WTC11 (cell line): Measurements from ENCODE around the gene CACNA2D1. TPM values are rescaled to one million over a fixed set of nuclear protein-coding genes. Genes with fewer than 3 reads are reported as not detected.

Source experiments
- ATAC-seq: fragments of 200-7000 bp; cut with Tn5 transposase; 2 replicates; pipeline ENCODE4 v1.10.0; 2021; ENCODE audit warnings: mild to moderate bottlenecking, moderate library complexity
- CTCF ChIA-PET: fragments of 300-600 bp; sonication (Branson Sonifier 250); formaldehyde crosslinking; loops from one replicate; lab custom pipeline; 2021; ENCODE audit warnings: antibody characterized with exemption; lab: Charles Lee
- POLR2A ChIA-PET: fragments of 350-600 bp; sonication (Branson Sonifier 250); formaldehyde crosslinking; loops from one replicate; lab custom pipeline; 2021; ENCODE audit warnings: antibody characterized with exemption; lab: Charles Lee
- DNase-seq: peaks from one replicate; pipeline ENCODE4 v3.0.0; 2021; ENCODE audit warnings: low spot score
- H3K27ac Mint-ChIP-seq: 2 replicates; pipeline ENCODE4 v1.8.0; 2021; ENCODE audit warnings: mixed read lengths
- H3K27me3 Mint-ChIP-seq: 2 replicates; pipeline ENCODE4 v1.8.0; 2021; ENCODE audit warnings: low read depth, mild to moderate bottlenecking, moderate library complexity, mixed read lengths
- H3K36me3 Mint-ChIP-seq: 2 replicates; pipeline ENCODE4 v1.8.0; 2021; ENCODE audit warnings: mixed read lengths
- H3K4me1 Mint-ChIP-seq: 2 replicates; pipeline ENCODE4 v1.8.0; 2022; ENCODE audit warnings: mixed read lengths
- H3K4me3 Mint-ChIP-seq: 2 replicates; pipeline ENCODE4 v1.8.0; 2021; ENCODE audit warnings: mild to moderate bottlenecking, moderate library complexity, mixed read lengths
- H3K9me3 Mint-ChIP-seq: 2 replicates; pipeline ENCODE4 v1.8.0; 2021; ENCODE audit warnings: mixed read lengths
- CREB1 ChIP-seq: sonication (generic); formaldehyde crosslinking; IDR thresholded peaks from 2 replicates; pipeline ENCODE4 v1.8.0; 2023; ENCODE audit warnings: mild to moderate bottlenecking, missing genetic modification reagents
- EMX1 ChIP-seq: fragments of 250-450 bp; sonication (Bioruptor Pico); IDR thresholded peaks from 2 replicates; pipeline ENCODE4 v1.8.0; 2021; ENCODE audit warnings: mild to moderate bottlenecking
- FOXJ3 ChIP-seq: sonication (generic); formaldehyde crosslinking; IDR thresholded peaks from 2 replicates; pipeline ENCODE4 v1.9.0; 2021; ENCODE audit warnings: missing genetic modification reagents, mild to moderate bottlenecking, borderline replicate concordance
- GABPB1 ChIP-seq: sonication (generic); formaldehyde crosslinking; IDR thresholded peaks from 2 replicates; pipeline ENCODE4 v1.8.1; 2023; ENCODE audit warnings: mild to moderate bottlenecking, missing genetic modification reagents
- JUN ChIP-seq: sonication (generic); formaldehyde crosslinking; IDR thresholded peaks from 2 replicates; pipeline ENCODE4 v1.8.0; 2023; ENCODE audit warnings: mild to moderate bottlenecking, missing genetic modification reagents
- KAT7 ChIP-seq: sonication (generic); formaldehyde crosslinking; IDR thresholded peaks from 2 replicates; pipeline ENCODE4 v1.8.1; 2023; ENCODE audit warnings: missing genetic modification reagents, mild to moderate bottlenecking, borderline replicate concordance
- NFE2L1 ChIP-seq: sonication (generic); formaldehyde crosslinking; IDR thresholded peaks from 2 replicates; pipeline ENCODE4 v1.8.1; 2023; ENCODE audit warnings: missing genetic modification reagents
- NR2C2 ChIP-seq: sonication (generic); formaldehyde crosslinking; IDR thresholded peaks from 2 replicates; pipeline ENCODE4 v1.8.0; 2022; ENCODE audit warnings: mild to moderate bottlenecking, missing genetic modification reagents
- SOX15 ChIP-seq: fragments of 250-450 bp; sonication (Bioruptor Pico); IDR thresholded peaks from 2 replicates; pipeline ENCODE4 v1.9.0; 2021; ENCODE audit warnings: mild to moderate bottlenecking
- TEAD4 ChIP-seq: sonication (generic); formaldehyde crosslinking; IDR thresholded peaks from 2 replicates; pipeline ENCODE4 v1.8.0; 2022; ENCODE audit warnings: mild to moderate bottlenecking, missing genetic modification reagents
- ZNF121 ChIP-seq: sonication (generic); formaldehyde crosslinking; IDR thresholded peaks from 2 replicates; pipeline ENCODE4 v1.8.0; 2023; ENCODE audit warnings: missing genetic modification reagents
- ZNF219 ChIP-seq: sonication (generic); formaldehyde crosslinking; IDR thresholded peaks from 2 replicates; pipeline ENCODE4 v1.8.0; 2023; ENCODE audit warnings: missing genetic modification reagents, mild to moderate bottlenecking, borderline replicate concordance
- ZNF232 ChIP-seq: sonication (generic); formaldehyde crosslinking; IDR thresholded peaks from 2 replicates; pipeline ENCODE4 v1.8.0; 2022; ENCODE audit warnings: mild to moderate bottlenecking, missing genetic modification reagents
- ZNF317 ChIP-seq: sonication (generic); formaldehyde crosslinking; IDR thresholded peaks from 2 replicates; pipeline ENCODE4 v1.8.1; 2023; ENCODE audit warnings: low read depth, mild to moderate bottlenecking, moderate library complexity, missing genetic modification reagents, borderline replicate concordance
- total RNA-seq: library from RNA; stranded (reverse); gene quantifications from 3 replicates; pipeline ENCODE4 v1.2.3, GENCODE V29; 2021
- TF ChIP-seq, protein P1 (sequence below): sonication (generic); formaldehyde crosslinking; IDR thresholded peaks from 2 replicates; pipeline ENCODE4 v1.8.0; 2022; ENCODE audit warnings: mild to moderate bottlenecking, missing genetic modification reagents
- TF ChIP-seq, protein P2 (sequence below): sonication (generic); formaldehyde crosslinking; IDR thresholded peaks from 2 replicates; pipeline ENCODE4 v1.8.1; 2023; ENCODE audit warnings: mild to moderate bottlenecking, moderate library complexity, missing genetic modification reagents
- TF ChIP-seq, protein P3 (sequence below): fragments of 250-450 bp; sonication (Bioruptor Pico); conservative IDR thresholded peaks from 2 replicates; pipeline ENCODE4 v1.9.0; 2021; ENCODE audit warnings: mild to moderate bottlenecking

Gene CACNA2D1
- total RNA-seq, 1 experiment from 2014 or later, result 33.3 TPM

DNA sequence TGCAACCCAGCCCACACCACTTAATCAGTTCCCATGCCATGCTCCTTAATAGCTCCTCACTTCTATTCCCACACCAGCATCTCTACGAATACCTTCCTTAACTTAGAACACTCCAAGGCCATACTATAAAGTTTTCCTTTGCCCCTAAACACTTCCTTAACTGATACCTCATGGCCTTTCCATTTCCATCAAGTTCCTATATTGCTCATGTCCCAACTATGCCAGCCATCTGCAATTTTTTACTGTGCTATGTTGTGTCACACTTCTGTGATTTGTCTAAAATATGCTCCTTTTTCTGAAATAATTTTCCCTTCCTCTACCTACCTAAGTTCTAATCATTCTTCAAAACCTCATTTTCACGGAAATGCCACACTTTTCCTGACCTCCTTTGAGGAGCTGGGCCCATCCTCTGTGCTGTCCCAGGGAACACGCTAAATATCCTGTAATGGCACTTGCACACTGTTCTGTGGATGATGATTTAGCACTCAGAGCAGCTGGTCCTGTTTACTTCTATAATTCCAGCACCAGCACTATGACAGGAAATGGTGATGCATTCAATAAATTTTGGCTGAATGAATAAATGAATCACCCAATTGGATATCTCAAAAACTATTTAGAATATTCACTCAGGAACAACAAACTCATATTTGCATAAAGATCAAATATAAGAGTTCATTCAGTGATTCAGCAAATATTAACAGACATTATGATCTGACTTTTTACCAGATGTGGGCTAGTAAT lies 407.3 kb downstream of the CACNA2D1 start:
- Mint-ChIP-seq H3K4me1 (peaks cover 17% of the 10 kb centered on the region), H3K27ac (no peak overlapping the region), H3K4me3 (no peak overlapping the region), H3K36me3 (no peaks in the 10 kb centered on the region), H3K9me3 (no peaks in the 10 kb centered on the region), H3K27me3 (no peaks in the 10 kb centered on the region)
- ChIA-PET CTCF (no interaction called here), POLR2A (no interaction called here)
- TF ChIP-seq ZNF121, result no peak
- no peak for TF ChIP-seq FOXJ3 (CRISPR knock-in tag)
- TF ChIP-seq KAT7 (CRISPR knock-in tag), result no peak
- TF ChIP-seq NR2C2, result no peak
- TF ChIP-seq ZNF232 (CRISPR knock-in tag), result no peak
- no peak for TF ChIP-seq ZNF219 (CRISPR knock-in tag)
- TF ChIP-seq ZNF317, result no peak
- TF ChIP-seq, protein P1, sequence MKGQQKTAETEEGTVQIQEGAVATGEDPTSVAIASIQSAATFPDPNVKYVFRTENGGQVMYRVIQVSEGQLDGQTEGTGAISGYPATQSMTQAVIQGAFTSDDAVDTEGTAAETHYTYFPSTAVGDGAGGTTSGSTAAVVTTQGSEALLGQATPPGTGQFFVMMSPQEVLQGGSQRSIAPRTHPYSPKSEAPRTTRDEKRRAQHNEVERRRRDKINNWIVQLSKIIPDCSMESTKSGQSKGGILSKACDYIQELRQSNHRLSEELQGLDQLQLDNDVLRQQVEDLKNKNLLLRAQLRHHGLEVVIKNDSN (CRISPR knock-in tag), result no peak
- ATAC-seq, result no peak
- DNase-seq, result no peak

DNA sequence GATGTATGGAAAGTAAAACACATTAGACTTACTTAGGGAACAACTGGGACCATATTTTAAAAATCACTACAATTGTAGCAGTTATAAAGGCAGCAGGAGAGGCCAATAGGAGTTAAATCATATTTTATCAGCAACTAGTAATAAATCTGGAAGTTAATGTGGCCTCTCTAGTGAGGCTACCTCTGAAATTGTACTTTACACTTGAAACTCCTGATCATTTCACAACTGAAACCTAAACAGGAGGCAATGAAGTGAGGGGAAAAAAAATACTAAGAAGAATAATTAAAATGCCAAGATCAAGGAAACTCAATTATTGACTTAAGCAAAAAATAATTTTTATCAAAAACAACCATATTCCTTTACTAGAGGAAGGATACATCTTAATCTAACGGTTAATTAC lies 408.1 kb downstream of the CACNA2D1 start:
- H3K36me3 Mint-ChIP-seq, result no peaks in the 10 kb centered on the region
- no peak overlapping the region for H3K4me3 Mint-ChIP-seq
- POLR2A ChIA-PET, result no interaction called here
- DNase-seq (no peak), ATAC-seq (no peak)
- TF ChIP-seq, protein P2, sequence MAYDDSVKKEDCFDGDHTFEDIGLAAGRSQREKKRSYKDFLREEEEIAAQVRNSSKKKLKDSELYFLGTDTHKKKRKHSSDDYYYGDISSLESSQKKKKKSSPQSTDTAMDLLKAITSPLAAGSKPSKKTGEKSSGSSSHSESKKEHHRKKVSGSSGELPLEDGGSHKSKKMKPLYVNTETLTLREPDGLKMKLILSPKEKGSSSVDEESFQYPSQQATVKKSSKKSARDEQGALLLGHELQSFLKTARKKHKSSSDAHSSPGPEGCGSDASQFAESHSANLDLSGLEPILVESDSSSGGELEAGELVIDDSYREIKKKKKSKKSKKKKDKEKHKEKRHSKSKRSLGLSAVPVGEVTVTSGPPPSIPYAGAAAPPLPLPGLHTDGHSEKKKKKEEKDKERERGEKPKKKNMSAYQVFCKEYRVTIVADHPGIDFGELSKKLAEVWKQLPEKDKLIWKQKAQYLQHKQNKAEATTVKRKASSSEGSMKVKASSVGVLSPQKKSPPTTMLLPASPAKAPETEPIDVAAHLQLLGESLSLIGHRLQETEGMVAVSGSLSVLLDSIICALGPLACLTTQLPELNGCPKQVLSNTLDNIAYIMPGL (CRISPR knock-in tag), result no peak
- TF ChIP-seq ZNF121, result no peak
- H3K9me3 Mint-ChIP-seq, result no peaks in the 10 kb centered on the region
- H3K27ac Mint-ChIP-seq, result no peak overlapping the region
- CTCF ChIA-PET, result no interaction called here
- H3K4me1 Mint-ChIP-seq, result peaks cover 12% of the 10 kb centered on the region
- H3K27me3 Mint-ChIP-seq, result no peaks in the 10 kb centered on the region

DNA sequence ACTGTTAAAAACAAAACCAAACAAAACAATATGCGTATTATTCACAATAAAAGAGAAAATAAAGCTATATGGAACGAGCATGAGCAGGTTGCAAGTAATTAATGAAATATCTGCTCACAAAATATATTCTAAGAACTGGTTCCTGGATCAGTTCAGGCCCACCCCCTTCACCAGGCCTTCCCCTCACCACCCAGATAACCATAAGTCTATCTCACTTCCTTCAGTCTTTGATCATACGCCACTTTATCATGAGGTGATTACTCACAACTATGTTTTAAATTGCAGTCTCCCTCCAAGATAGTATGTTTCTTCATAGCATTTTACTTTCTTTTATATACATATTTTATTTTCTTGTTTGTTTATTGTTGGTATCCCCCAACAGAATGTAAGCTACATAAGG lies 410.7 kb downstream of the CACNA2D1 start:
- DNase-seq (no peak), ATAC-seq (no peak)
- POLR2A ChIA-PET, result no interaction called here
- CTCF ChIA-PET, result no interaction called here
- Mint-ChIP-seq H3K9me3 (no peaks in the 10 kb centered on the region), H3K27me3 (no peaks in the 10 kb centered on the region), H3K4me3 (no peak overlapping the region), H3K4me1 (peaks cover 5% of the 10 kb centered on the region), H3K27ac (no peak overlapping the region), H3K36me3 (no peaks in the 10 kb centered on the region)
- TF ChIP-seq, protein P1 (CRISPR knock-in tag), result no peak
- no peak for TF ChIP-seq JUN (CRISPR knock-in tag)
- TF ChIP-seq SOX15 (CRISPR knock-in tag), result no peak
- no peak for TF ChIP-seq GABPB1 (CRISPR knock-in tag)
- TF ChIP-seq NFE2L1 (CRISPR knock-in tag), result no peak
- TF ChIP-seq, protein P3, sequence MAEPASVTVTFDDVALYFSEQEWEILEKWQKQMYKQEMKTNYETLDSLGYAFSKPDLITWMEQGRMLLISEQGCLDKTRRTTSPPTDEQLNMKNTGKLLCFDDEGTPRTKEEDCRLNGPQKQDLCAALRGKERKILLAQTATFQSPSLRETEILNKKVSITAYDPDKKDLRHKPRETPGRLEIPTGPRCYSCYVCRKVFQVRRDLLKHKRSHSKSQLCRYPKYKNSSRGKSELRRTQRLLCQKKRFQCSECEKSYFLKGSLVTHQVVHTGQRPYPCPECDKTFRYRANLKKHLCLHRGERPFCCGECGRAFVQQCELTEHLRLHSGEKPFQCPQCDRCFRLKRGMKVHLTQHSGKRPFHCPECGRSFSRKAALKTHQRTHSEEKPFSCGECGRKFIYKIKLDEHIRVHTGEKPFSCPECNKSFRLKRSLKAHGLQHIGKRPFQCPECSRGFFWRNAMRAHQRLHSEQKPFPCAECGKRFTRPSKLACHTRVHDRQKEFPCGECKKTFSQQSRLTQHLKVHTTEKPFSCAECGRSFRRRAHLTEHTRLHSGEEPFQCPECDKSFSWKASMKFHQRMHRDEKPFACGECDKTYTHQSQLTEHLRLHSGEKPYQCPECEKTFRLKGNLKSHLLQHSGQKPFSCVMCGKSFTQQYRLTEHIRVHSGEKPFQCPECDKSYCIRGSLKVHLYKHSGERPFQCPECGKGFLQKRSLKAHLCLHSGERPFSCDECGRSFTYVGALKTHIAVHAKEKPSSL (CRISPR knock-in tag), result no peak
- no peak for TF ChIP-seq CREB1 (CRISPR knock-in tag)
- no peak for TF ChIP-seq EMX1
- TF ChIP-seq TEAD4 (CRISPR knock-in tag), result no peak
